BLaER1 treated with 17β-estradiol and CSF1 and Interleukin-3, amounts not matched to agents 10 nM and 100 nM (cell line): Measurements from ENCODE around the gene GSTO2.

Source experiments
- H3K27ac ChIP-seq, 11 experiments: shearing (Covaris generic); formaldehyde crosslinking; 2 replicates each; pipeline ENCODE4 v1.8.1; 2022
- H3K27me3 ChIP-seq, 11 experiments: shearing (Covaris generic); formaldehyde crosslinking; 2 replicates each; pipeline ENCODE4 v1.8.1; 2022
- H3K36me3 ChIP-seq, 11 experiments: shearing (Covaris generic); formaldehyde crosslinking; 2 replicates each; pipeline ENCODE4 v1.8.1; 2022
- H3K4me1 ChIP-seq, 10 experiments: shearing (Covaris generic); formaldehyde crosslinking; 2 replicates each; pipeline ENCODE4 v1.8.1; 2022
- H3K4me2 ChIP-seq, 11 experiments: shearing (Covaris generic); formaldehyde crosslinking; 2 replicates each; pipeline ENCODE4 v1.8.1; 2022
- H3K4me3 ChIP-seq, 10 experiments: shearing (Covaris generic); formaldehyde crosslinking; 2 replicates each; pipeline ENCODE4 v1.8.1; 2022
- H3K9ac ChIP-seq, 11 experiments: shearing (Covaris generic); formaldehyde crosslinking; 2 replicates each; pipeline ENCODE4 v1.8.1; 2022
- H3K9me3 ChIP-seq, 11 experiments: shearing (Covaris generic); formaldehyde crosslinking; replicated peaks in 1 of 11; 2 replicates each; pipeline ENCODE4 v1.8.1; 2022
- H4K20me1 ChIP-seq, 11 experiments: shearing (Covaris generic); formaldehyde crosslinking; 2 replicates each; pipeline ENCODE4 v1.8.1; 2022
- Cebpa-rat ChIP-seq, 11 experiments: shearing (Covaris generic); IDR thresholded peaks; 2 replicates each; pipeline ENCODE4 v1.8.1; 2022

Gene GSTO2

GRCh38 chr10:104256335-104256961 lies 12.5 kb upstream of the GSTO2 start:
- peak overlapping the region; percentile 89 to 96 (median 94); a peak in 19 of 22 replicates for H3K27ac ChIP-seq
- peaks cover 12 to 59% (median 49%) of the 10 kb centered on the region in 11 experiments; a peak in 19 of 22 replicates for H4K20me1 ChIP-seq
- H3K9me3 ChIP-seq = no peaks in the 10 kb centered on the region
- H3K4me1 ChIP-seq = peaks cover 30 to 78% (median 56%) of the 10 kb centered on the region in 10 experiments
- peaks cover 36 to 52% (median 46%) of the 10 kb centered on the region in 11 experiments for H3K36me3 ChIP-seq
- H3K4me2 ChIP-seq = peak overlapping the region; percentile 78 to 93 (median 88)
- H3K27me3 ChIP-seq = no peaks in the 10 kb centered on the region
- peak overlapping the region; percentile 93 to 98 (median 94); a peak in 19 of 20 replicates for H3K4me3 ChIP-seq
- peak overlapping the region; percentile 35 to 99 (median 95); a peak in 19 of 22 replicates for H3K9ac ChIP-seq
- TF ChIP-seq Cebpa-rat (IDR thresholded peaks at IDR 0.05) = no peak

GRCh38 chr10:104257235-104257634 lies 11.7 kb upstream of the GSTO2 start:
- no peak for TF ChIP-seq Cebpa-rat (IDR thresholded peaks at IDR 0.05)
- Histone ChIP-seq H4K20me1 (peaks cover 12 to 67% (median 57%) of the 10 kb centered on the region in 11 experiments; a peak in 19 of 22 replicates), H3K27ac (no peak overlapping the region; a peak in 1 of 22 replicates), H3K9ac (peak overlapping the region in 1 of 11 experiments; percentile 32; a peak in 2 of 22 replicates), H3K4me1 (peaks cover 30 to 84% (median 58%) of the 10 kb centered on the region in 10 experiments), H3K27me3 (no peaks in the 10 kb centered on the region), H3K9me3 (no peaks in the 10 kb centered on the region), H3K4me2 (peak overlapping the region; percentile 78 to 93 (median 88); a peak in 19 of 22 replicates), H3K4me3 (peak overlapping the region in 5 of 10 experiments; percentile 94 to 98 (median 94); a peak in 8 of 20 replicates), H3K36me3 (peaks cover 44 to 59% (median 54%) of the 10 kb centered on the region in 11 experiments)

GRCh38 chr10:104258209-104258608 lies 10.8 kb upstream of the GSTO2 start:
- Histone ChIP-seq H3K4me3 (peak overlapping the region in 1 of 10 experiments; percentile 25; a peak in 1 of 20 replicates), H3K4me2 (peak overlapping the region in 3 of 11 experiments; percentile 70 to 93 (median 92); a peak in 6 of 22 replicates), H3K9ac (peak overlapping the region in 2 of 11 experiments; percentile 30 to 42; a peak in 1 of 22 replicates), H3K9me3 (no peaks in the 10 kb centered on the region), H3K27ac (no peak overlapping the region), H3K4me1 (peaks cover 30 to 82% (median 57%) of the 10 kb centered on the region in 10 experiments), H3K36me3 (peaks cover 54 to 69% (median 63%) of the 10 kb centered on the region in 11 experiments), H4K20me1 (peaks cover 13 to 76% (median 67%) of the 10 kb centered on the region in 11 experiments; a peak in 20 of 22 replicates), H3K27me3 (no peaks in the 10 kb centered on the region)
- TF ChIP-seq Cebpa-rat (IDR thresholded peaks at IDR 0.05) = no peak

- no peaks in the 10 kb centered on the region for H3K9me3 ChIP-seq
- peak overlapping the region in 5 of 11 experiments; percentile 42 to 93 (median 70); a peak in 10 of 22 replicates for H3K4me2 ChIP-seq
- peaks cover 65 to 82% (median 76%) of the 10 kb centered on the region in 11 experiments for H3K36me3 ChIP-seq
- H3K4me3 ChIP-seq = peak overlapping the region in 2 of 10 experiments; percentile 1 to 21; a peak in 2 of 20 replicates
- peaks cover 16 to 88% (median 77%) of the 10 kb centered on the region in 11 experiments; a peak in 20 of 22 replicates for H4K20me1 ChIP-seq
- H3K9ac ChIP-seq = peak overlapping the region in 2 of 11 experiments; percentile 46 to 48; a peak in 4 of 22 replicates
- peaks cover 20 to 73% (median 46%) of the 10 kb centered on the region in 10 experiments for H3K4me1 ChIP-seq
- peak overlapping the region in 3 of 11 experiments; percentile 11 to 56 (median 30); a peak in 1 of 22 replicates for H3K27ac ChIP-seq
- TF ChIP-seq Cebpa-rat (IDR thresholded peaks at IDR 0.05) = no peak
- no peaks in the 10 kb centered on the region for H3K27me3 ChIP-seq
Measured at GRCh38 chr10:104259456-104259855, 9.5 kb upstream of the GSTO2 start.

- Histone ChIP-seq H3K4me2 (peak overlapping the region in 7 of 11 experiments; percentile 24 to 93 (median 57); a peak in 14 of 22 replicates), H3K4me3 (peak overlapping the region in 3 of 10 experiments; percentile 1 to 21 (median 18); a peak in 3 of 20 replicates), H3K36me3 (peaks cover 73 to 89% (median 83%) of the 10 kb centered on the region in 11 experiments), H3K27ac (peak overlapping the region in 3 of 11 experiments; percentile 11 to 56 (median 30); a peak in 4 of 22 replicates), H3K27me3 (no peaks in the 10 kb centered on the region), H4K20me1 (peaks cover 16 to 95% (median 84%) of the 10 kb centered on the region in 11 experiments; a peak in 20 of 22 replicates), H3K9ac (peak overlapping the region in 3 of 11 experiments; percentile 31 to 48 (median 46); a peak in 5 of 22 replicates), H3K9me3 (no peaks in the 10 kb centered on the region), H3K4me1 (peaks cover 19 to 73% (median 46%) of the 10 kb centered on the region in 10 experiments)
- no peak for TF ChIP-seq Cebpa-rat (IDR thresholded peaks at IDR 0.05)
Measured at GRCh38 chr10:104259999-104260774, 8.8 kb upstream of the GSTO2 start.

- H3K9ac ChIP-seq = peak overlapping the region in 4 of 11 experiments; percentile 6 to 46 (median 28); a peak in 4 of 22 replicates
- TF ChIP-seq Cebpa-rat (IDR thresholded peaks at IDR 0.05) = no peak
- peak overlapping the region in 7 of 11 experiments; percentile 24 to 93 (median 57); a peak in 14 of 22 replicates for H3K4me2 ChIP-seq
- H3K4me1 ChIP-seq = peaks cover 18 to 73% (median 46%) of the 10 kb centered on the region in 10 experiments
- H3K4me3 ChIP-seq = peak overlapping the region in 2 of 10 experiments; percentile 22 to 26; a peak in 2 of 20 replicates
- no peaks in the 10 kb centered on the region for H3K27me3 ChIP-seq
- peaks cover 15 to 100% (median 89%) of the 10 kb centered on the region in 11 experiments; a peak in 20 of 22 replicates for H4K20me1 ChIP-seq
- H3K27ac ChIP-seq = peak overlapping the region in 3 of 11 experiments; percentile 30 to 42 (median 30); a peak in 4 of 22 replicates
- no peaks in the 10 kb centered on the region for H3K9me3 ChIP-seq
- peaks cover 78 to 94% (median 89%) of the 10 kb centered on the region in 11 experiments for H3K36me3 ChIP-seq
Measured at GRCh38 chr10:104260775-104261115, 8.2 kb upstream of the GSTO2 start.

GRCh38 chr10:104262055-104262454 lies 6.9 kb upstream of the GSTO2 start:
- Histone ChIP-seq H3K4me2 (peak overlapping the region in 2 of 11 experiments; percentile 92 to 93; a peak in 3 of 22 replicates), H3K27me3 (no peaks in the 10 kb centered on the region), H3K4me3 (no peak overlapping the region), H3K36me3 (peaks cover 89 to 100% (median 98%) of the 10 kb centered on the region in 11 experiments), H3K27ac (no peak overlapping the region), H3K4me1 (peaks cover 5 to 65% (median 33%) of the 10 kb centered on the region in 10 experiments; a peak in 19 of 20 replicates), H3K9me3 (no peaks in the 10 kb centered on the region), H4K20me1 (peaks cover 4 to 100% (median 84%) of the 10 kb centered on the region in 11 experiments; a peak in 17 of 22 replicates), H3K9ac (no peak overlapping the region)
- no peak for TF ChIP-seq Cebpa-rat (IDR thresholded peaks at IDR 0.05)

GRCh38 chr10:104264783-104265182 lies 4.2 kb upstream of the GSTO2 start:
- Histone ChIP-seq H3K9me3 (peaks cover 0 to 7% (median 0%) of the 10 kb centered on the region in 11 experiments; a peak in 6 of 22 replicates), H3K36me3 (peaks cover 80 to 98% (median 88%) of the 10 kb centered on the region in 11 experiments), H3K4me2 (no peak overlapping the region), H3K27me3 (no peaks in the 10 kb centered on the region), H3K4me1 (peaks cover 20 to 47% (median 37%) of the 10 kb centered on the region in 10 experiments), H4K20me1 (peaks cover 4 to 86% (median 67%) of the 10 kb centered on the region in 11 experiments; a peak in 17 of 22 replicates), H3K27ac (no peak overlapping the region), H3K9ac (no peak overlapping the region), H3K4me3 (no peak overlapping the region)
- no peak for TF ChIP-seq Cebpa-rat (IDR thresholded peaks at IDR 0.05)
